VCaP (cell line): ENCODE data around the gene KCTD1.

Source experiments
- H3K27ac ChIP-seq: fragments of 450-650 bp; 2 replicates; pipeline ENCODE4 v1.5.1; 2017
- TF ChIP-seq, protein P1 (sequence below): fragments of 450-650 bp; conservative IDR thresholded peaks from 2 replicates; pipeline ENCODE4 v1.5.1; 2017; ENCODE audit warnings: mild to moderate bottlenecking, moderate library complexity

KCTD1 gene

GRCh38 chr18:26547646-26548414 lies 523 bp downstream of the KCTD1 start:
- TF ChIP-seq, protein P1, sequence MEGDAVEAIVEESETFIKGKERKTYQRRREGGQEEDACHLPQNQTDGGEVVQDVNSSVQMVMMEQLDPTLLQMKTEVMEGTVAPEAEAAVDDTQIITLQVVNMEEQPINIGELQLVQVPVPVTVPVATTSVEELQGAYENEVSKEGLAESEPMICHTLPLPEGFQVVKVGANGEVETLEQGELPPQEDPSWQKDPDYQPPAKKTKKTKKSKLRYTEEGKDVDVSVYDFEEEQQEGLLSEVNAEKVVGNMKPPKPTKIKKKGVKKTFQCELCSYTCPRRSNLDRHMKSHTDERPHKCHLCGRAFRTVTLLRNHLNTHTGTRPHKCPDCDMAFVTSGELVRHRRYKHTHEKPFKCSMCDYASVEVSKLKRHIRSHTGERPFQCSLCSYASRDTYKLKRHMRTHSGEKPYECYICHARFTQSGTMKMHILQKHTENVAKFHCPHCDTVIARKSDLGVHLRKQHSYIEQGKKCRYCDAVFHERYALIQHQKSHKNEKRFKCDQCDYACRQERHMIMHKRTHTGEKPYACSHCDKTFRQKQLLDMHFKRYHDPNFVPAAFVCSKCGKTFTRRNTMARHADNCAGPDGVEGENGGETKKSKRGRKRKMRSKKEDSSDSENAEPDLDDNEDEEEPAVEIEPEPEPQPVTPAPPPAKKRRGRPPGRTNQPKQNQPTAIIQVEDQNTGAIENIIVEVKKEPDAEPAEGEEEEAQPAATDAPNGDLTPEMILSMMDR, result no peak; the same call in 1 of the 2 replicates
- peak overlapping the region; percentile 77 for H3K27ac ChIP-seq

GRCh38 chr18:26546875-26547645 lies 1.3 kb downstream of the KCTD1 start:
- no peak overlapping the region for H3K27ac ChIP-seq
- TF ChIP-seq, protein P1, result no peak

- TF ChIP-seq, protein P1, result no peak
- peak overlapping the region; percentile 41 for H3K27ac ChIP-seq
Observed at GRCh38 chr18:26546170-26546874, 2.0 kb downstream of the KCTD1 start.

DNA sequence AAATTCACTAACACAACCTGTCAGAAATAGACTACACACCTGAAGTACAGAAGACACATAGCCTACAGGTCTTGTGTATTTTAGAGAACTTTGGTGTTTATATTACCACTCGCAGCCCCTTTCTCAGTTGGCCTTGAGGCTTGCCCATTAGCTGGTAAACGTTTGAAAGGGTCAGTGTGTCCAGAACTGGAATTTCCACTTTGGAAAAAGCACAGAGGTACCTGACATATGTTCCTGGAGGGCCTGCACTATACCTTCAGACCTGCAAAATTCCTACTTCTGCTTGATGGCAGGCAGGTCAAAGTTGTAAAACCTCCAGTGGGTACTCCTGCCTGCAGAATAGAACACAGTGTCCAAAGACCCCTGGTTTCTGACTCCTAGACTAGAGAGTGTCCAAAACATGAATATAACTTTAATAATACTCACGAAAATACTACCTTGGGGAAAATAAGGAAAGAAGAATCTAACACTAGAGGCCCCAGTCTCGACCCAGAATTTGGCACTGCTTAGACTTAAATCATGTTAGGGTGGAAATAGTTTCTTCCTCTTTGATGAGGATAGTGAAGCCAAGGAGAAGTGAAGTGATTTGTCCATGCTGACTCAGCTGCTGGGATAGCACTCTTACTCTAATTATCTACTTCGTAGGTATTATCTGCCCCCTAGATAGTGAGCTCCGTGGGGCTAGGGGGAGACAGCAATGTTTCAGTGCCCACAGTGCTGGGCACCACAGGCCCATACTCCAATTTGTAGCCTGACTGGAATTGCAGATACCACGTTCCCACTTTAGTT lies 2.8 kb downstream of the KCTD1 start:
- TF ChIP-seq, protein P1, result no peak
- H3K27ac ChIP-seq, result peak overlapping the region; percentile 41

DNA sequence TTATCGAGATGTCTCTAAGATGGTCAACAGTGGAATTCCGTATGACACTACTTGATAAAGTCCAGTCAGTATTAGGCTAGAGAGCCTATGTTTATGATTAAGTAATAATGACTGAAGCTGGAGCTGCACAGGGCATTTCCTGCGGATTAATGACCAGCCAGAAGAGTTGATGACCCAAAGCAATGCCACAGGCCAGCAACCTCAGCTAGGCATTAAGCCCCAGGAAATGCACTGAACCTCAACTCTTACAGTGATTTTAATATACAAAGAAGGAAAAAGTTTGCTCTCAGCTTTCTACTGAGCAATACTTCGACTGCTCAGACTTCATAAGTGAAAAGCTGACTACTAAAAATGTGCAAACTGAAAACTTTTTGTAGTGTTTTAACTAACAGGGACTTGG lies 3.9 kb downstream of the KCTD1 start:
- TF ChIP-seq, protein P1, result no peak

GRCh38 chr18:26543373-26543772 lies 5.0 kb downstream of the KCTD1 start:
- TF ChIP-seq, protein P1, result no peak
- peak overlapping the region; percentile 26; the same call in 1 of the 2 replicates for H3K27ac ChIP-seq

More for the DNA sequence above, 3.9 kb downstream of the KCTD1 start:
- H3K27ac ChIP-seq, result no peak overlapping the region
